GM19324 (cell line): ENCODE results near the gene TRMT2A.

Experiments
- ATAC-seq: cut with Tn5 transposase; IDR thresholded peaks from one replicate; pipeline ENCODE4 v1.9.1; 2021; ENCODE audit warnings: mild to moderate bottlenecking, moderate library complexity; ENCODE audit not compliant: unreplicated experiment, low FRiP score

TRMT2A gene

GRCh38 chr22:20107951-20108756, 8.9 kb downstream of the TRMT2A start:
- ATAC-seq = no peak

GRCh38 chr22:20107471-20107901, 9.5 kb downstream of the TRMT2A start:
- ATAC-seq = no peak

GRCh38 chr22:20106849-20107237, 10.2 kb downstream of the TRMT2A start:
- no peak for ATAC-seq

- ATAC-seq = no peak
These were observed 10.7 kb downstream of the TRMT2A start for GRCh38 chr22:20106205-20106848.

GRCh38 chr22:20105456-20106204, 11.4 kb downstream of the TRMT2A start:
- ATAC-seq = no peak

GRCh38 chr22:20102203-20102780, 14.7 kb downstream of the TRMT2A start:
- ATAC-seq = no peak

GRCh38 chr22:20101638-20102037, 15.4 kb downstream of the TRMT2A start:
- no peak for ATAC-seq

GRCh38 chr22:20099099-20099711, 17.8 kb downstream of the TRMT2A start:
- ATAC-seq = no peak

GRCh38 chr22:20096574-20097420, 20.2 kb downstream of the TRMT2A start:
- no peak for ATAC-seq

- no peak for ATAC-seq
These were observed 21.5 kb downstream of the TRMT2A start for GRCh38 chr22:20095521-20095920.

- no peak for ATAC-seq
These were observed 22.7 kb downstream of the TRMT2A start for GRCh38 chr22:20094197-20094807.

- ATAC-seq = no peak
These were observed 23.4 kb downstream of the TRMT2A start for GRCh38 chr22:20093418-20094196.

GRCh38 chr22:20092477-20092854, 24.6 kb downstream of the TRMT2A start:
- no peak for ATAC-seq

- ATAC-seq = no peak
These were observed 25.1 kb downstream of the TRMT2A start for GRCh38 chr22:20091690-20092476.

- no peak for ATAC-seq
These were observed 26.2 kb downstream of the TRMT2A start for GRCh38 chr22:20090730-20091240.

- ATAC-seq = no peak
These were observed 26.9 kb downstream of the TRMT2A start for GRCh38 chr22:20089977-20090729.
